Cerebellar nuclear complex (tissue), 1 donor: ENCODE results near the gene U2SURP.
"Not testable (repeated sequence)": the region's sequence is repeated elsewhere in the genome, so short reads cannot be mapped to it uniquely, and the experiment has no call there.

Experiments used
- DNase-seq, 2 experiments: peaks; one replicate each; lab custom pipeline; 2025; lab: John Stamatoyannopoulos, UW

Gene U2SURP

DNA sequence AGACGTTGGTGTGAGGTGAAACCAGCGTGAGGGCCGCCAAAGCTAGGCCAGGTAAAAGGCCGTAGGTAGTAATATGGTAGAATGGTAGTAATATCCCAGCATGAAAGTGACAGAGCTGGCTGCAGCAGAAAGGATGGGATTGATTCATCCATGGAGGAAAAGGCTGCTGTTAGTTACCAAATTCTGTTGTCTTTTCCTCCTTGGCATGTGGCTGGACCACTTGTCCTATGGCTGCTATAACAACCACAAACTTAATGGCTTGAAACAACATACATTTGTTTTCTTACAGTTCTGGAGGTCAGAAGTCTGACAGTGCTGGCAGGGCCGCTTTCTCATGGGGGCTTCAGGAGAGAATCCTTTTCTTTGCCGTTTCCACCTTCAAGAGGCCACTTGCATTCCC is 70.4 kb downstream of the U2SURP start:
- DNase-seq, result no peak

DNA sequence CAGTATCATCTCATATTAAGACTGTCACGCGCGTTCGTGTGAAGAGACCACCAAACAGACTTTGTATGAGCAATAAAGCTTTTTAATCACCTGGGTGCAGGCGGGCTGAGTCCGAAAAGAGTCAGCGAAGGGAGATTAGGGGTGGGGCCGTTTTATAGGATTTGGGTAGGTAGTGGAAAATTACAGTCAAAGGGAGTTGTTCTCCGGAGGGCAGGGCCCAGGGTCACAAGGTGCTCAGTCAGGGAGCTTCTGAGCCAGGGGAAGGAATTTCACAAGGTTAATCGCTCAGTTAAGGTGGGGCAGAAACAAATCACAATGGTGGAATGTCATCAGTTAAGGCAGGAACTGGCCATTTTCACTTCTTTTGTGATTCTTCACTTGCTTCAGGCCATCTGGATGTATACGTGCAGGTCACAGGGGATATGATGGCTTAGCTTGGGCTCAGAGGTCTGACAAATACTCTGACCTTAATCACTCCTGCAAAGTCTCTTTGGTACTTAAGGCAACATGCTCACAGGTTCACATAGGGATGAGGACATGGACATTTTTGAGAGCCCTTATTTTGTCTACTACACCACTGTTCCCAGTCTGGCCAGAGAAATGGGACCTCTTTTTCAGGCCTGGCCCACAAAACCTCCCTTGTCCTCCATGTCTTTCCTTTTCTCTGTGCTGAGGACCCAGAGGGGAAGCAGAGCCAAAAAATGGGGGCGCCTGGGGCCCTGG is 71.1 kb downstream of the U2SURP start:
- not testable (repeated sequence) for DNase-seq

DNA sequence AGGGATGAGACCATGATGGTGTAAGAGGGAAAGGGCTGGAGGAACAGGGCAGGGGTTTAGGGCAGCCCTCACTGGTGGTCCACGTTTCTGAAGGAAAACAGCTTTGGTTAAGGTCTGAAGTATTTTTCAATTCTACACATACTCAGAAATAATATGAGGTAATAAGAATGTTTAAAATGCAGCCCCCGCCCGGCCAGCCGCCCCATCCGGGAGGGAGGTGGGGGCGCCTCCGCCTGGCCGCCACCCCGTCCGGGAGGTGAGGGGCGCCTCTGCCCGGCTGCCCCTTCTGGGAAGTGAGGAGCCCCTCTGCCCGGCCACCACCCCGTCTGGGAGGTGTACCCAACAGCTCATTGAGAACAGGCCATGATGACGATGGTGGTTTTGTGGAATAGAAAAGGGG is 72.2 kb downstream of the U2SURP start:
- DNase-seq, result not testable (repeated sequence)

DNA sequence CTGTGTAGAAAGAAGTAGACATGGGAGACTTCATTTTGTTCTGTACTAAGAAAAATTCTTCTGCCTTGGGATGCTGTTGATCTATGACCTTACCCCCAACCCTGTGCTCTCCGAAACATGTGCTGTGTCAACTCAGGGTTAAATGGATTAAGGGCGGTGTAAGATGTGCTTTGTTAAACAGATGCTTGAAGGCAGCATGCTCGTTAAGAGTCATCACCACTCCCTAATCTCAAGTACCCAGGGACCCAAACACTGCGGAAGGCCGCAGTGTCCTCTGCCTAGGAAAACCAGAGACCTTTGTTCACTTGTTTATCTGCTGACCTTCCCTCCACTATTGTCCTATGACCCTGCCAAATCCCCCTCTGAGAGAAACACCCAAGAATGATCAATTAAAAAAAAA is 72.6 kb downstream of the U2SURP start:
- DNase-seq, result not testable (repeated sequence)

DNA sequence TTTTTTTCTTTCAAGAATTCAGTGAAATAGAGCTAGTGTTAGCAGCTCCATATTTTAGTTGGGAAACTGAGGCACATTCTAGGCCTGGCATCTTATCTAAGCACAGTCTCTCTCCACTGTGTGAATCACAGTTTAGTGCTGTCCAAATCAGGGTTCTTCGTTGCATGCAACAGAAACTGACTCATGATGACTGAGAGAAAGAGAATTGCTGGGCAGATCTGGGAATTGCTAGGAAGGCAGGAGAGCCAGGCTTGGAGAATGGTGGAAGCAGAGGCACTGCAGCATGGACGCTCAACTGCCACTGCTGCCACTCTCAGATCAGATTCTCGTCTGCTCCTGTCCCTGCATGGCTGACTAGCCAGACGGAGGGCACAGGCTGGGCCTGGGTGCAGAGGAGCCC is 77.5 kb downstream of the U2SURP start:
- DNase-seq, result no peak

DNA sequence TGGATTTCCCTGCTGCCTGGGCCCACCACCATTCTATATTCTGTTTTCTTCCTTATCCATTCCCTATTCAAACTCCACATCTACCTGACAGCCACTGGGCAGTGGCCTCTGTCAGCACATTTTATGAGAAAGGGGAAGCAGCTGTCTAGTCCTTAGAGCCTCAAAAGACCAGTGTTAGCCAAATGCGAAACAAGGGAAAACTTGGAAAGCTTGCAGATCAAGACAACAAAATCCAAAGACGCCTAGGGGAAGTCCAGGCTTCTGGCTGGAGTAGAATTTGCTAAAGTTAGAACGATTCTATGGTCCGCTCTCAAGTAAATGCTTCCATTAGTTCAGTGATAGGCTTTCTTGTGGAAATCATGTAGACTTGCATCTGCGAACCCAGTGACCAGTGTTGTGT is 78.8 kb downstream of the U2SURP start:
- DNase-seq, result no peak

DNA sequence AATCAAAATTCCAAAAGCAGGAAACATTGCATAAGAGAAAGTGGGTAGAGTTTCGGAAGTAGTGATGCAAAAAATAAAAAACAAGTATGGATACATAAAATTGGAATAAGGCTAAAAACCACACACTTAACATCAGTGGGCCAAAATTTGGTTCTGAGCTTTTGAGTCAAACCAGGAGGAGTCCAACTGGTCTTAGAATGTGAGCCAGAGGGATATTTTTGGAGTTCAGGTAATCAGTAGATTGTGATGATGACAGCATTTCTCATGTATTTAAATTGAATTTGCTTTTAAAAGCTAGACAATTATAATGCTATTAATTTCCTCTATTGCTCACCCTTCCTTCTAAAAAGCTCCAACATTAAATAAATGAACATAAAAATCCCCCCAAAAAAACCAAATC is 80.0 kb downstream of the U2SURP start:
- DNase-seq, result no peak

DNA sequence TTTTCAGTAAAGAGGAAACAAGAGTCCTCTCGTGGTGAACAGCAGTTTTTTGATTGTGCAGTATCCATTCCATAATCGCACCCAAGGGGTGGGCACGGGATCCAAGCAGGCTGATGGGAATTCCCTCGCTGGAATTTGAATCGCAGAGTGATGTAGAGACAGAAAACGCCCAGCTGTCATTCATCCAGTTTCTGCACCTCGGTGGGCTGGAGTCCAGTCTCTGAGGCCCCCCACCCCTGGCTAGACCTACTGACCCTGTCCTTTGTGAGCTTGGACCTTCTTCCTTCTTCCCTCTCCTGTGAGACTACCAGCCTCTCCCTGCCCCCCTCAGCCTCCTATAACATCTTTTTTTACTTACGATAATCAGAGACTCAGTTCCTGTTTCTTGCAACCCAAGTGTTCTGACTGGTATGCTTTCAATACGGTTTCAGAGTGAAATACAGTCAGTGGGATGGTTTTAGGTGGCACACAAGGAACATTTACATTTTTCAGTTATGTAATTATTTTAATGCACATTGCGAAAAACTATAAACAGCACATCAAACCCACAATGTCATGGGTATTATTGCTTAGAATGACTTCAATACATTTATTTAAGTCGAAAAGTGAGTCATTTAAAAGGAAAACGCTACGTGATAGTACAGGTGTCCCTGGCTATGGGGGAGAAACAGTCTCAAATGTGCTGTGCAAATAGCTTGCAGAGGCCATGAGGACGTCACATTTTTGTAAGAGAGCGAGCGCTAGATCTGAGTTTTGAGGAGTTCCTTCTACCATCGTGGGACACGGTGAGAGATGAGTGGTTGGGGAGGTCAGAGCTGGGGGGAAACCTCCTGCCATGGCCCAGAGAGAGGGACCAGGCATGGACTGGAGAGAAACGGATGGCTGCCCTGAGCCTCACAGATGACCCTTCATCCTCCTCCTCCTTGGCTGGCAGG is 80.7 kb downstream of the U2SURP start:
- no peak for DNase-seq

DNA sequence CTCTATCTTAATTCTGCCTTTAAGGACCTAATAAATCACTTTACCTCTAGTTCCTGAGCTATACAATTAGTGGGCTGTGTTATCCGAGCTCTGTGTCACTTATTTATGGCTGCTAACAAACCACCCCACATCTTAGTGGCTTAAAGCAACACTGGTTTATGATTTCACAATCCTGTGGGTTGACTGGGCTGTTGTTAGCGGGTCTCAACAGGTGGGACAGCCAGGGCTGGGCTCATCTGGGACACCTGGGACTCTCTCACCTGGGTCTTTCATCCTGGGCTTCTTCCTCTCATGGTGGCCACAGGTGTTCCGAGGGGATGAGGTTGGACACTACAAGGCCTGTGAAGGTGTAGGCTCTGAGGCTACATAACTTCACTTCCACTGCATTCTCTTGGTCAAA is 82.4 kb downstream of the U2SURP start:
- DNase-seq, result no peak

DNA sequence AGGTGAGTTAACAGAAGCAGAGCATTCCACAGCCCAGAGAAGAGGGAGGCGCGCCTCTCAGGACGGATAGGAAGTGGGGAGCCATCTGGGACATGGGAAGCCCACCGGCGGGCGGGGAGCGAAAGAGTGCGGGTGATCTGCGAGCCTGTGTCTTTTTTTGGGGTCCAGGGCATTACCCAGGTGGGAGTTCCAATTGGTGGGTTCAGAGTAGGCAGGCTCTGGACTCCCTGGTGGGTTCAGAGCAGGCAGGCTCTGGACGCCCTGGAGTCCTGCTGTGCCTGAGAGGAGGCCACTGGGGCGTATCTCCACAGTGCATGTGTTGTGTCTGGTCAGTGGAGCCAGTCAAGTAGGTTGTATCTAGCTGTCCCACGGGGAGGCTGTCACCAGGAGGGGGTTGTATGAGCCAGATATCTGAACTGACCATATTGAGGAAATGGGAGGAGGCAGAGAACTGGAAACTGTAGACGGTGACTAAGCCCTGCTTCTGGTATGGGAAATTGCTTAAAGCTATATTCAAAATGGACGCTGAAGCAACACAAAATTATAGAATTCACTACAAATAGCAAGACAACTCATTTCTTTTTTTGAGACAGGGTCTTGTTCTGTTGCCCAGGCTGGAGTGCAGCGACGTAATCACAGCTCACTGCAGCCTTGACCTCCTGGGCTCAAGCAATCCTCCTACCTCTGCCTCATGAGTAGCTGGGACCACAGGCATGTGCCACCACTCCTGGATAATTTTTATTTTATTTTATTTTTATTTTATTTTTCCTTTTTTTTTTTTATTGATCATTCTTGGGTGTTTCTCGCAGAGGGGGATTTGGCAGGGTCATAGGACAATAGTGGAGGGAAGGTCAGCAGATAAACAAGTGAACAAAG is 83.7 kb downstream of the U2SURP start:
- DNase-seq, result no peak

DNA sequence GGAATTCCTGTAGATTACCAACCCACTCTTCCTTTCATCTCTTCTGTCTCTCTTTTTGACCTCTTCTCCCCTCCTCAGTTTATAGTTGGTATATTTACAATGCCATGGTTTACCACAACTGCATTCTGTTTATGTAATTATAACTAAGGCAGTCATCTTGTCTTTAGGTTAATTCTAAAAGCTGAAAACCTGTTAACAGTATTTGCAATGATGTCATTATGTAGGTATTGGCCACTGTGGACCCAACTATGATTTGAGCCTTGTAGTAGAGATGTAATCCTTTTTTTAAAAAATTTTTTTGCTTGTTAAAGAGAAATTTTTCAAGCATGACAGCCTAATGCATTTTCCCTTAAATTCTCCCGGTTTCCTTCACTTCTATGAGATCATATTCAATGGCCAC is 87.5 kb downstream of the U2SURP start:
- no peak for DNase-seq

DNA sequence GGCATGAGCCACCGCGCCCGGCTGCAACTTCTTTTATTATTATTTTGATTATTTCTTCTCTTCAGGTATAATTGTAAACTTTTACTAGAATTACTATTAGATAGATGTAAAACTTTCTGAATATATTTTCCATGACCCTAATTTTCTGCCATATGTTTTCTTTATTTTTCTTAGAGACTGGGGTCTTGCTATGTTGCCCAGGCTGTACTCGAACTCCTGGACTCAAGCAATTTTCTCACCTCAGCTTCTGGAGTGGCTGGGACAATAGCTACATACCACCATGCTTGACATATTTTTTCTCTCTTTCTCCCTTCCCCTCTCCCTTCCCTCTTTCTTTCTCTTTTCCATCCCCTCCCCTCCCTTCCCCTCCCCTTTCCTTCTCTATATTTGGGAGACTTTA is 88.6 kb downstream of the U2SURP start:
- no peak for DNase-seq

DNA sequence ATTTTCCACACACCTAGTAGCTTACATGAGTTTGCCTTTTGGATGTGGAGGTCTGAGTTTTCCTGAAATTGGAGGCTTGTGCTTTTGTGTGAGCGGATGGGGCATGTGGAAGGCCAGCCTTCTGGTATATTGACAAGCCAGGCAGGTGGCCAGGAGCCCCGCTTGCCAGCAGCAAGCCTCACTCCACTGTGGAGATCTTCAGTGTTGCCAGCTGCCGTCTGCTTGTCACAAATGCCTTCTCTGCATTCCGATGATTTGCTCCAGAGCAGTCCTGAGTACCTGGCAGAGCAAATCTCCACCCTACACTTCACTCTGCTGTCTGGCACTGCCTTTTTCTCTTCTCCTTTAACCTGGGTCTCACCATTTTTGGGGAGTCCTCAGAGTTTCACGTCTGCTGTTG is 89.1 kb downstream of the U2SURP start:
- no peak for DNase-seq

DNA sequence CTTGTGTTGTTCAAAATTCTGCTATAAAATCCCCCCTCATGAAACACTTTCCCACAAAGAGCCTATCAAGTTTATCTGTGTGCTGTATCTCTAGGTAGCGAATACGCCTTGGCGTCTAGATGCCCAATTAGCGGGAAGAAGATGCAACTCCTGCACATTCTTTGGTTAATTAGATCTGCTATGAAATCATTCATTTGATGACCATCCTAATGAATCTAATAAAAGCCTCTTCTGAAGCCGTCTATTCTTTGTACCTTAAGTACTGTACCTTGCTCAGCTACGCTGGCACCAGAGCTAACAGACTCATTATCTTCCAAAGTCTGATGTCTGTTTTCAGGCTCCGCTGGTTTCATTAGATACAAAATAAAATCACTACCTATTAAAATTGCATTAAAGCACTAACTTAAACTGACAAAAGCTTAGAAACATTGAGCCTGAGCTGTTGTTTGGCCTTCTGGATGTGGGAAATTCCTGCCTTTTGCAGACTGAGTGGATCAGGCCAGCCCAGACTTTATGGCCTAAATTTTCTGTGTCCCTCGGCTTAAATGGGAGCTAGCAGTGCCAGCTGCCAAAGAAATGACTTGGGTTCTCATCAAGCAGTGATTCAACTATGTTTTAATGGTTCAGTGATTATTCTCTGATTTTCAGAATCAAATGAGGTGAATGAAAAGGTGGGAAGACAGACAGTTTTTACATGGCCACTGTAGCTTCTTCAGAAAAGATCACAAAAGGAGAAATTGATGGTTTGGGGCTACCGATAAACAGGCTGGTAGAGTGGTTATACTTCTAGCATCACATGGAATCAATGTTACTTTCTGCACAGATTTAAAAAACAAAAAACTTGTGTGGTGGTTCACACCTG is 89.8 kb downstream of the U2SURP start:
- DNase-seq, result no peak

DNA sequence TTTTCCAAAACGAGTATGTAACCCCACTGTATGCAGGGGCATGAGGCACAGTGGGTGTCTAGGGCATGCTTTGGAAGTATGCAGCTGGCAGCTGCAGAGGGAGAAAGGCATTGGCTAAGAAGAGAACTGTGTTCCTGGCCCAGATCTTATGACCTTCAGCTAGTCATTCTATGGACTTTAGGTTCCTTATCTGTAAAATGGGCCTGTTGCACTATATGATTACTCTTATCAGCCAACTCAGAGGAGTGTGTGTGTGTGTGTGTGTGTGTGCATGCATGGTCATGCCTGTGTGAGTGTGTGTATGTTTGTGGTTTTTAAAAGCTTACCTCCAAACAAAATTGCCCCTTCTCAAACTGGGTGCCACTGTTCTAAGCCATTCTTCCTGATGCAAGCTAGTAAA is 90.8 kb downstream of the U2SURP start:
- no peak for DNase-seq

DNA sequence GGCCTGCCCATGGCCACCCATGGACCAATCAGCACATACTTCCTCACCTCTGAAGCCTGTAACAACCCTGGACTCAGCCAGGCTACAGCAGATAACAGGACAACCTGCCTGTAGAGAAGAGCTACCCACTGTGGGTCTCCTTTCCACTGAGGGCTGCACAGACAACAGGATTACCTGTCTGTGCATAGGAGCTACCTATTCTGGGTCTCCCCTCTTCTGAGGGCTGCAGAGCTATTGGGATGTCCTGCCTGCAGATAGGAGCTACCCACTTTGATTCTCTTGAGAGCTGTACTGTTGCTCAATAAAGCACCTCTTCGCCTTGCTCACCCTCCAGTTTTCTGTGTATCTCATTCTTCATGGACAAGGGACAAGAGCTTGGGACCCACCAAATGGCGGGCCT is 94.4 kb downstream of the U2SURP start:
- no peak for DNase-seq

DNA sequence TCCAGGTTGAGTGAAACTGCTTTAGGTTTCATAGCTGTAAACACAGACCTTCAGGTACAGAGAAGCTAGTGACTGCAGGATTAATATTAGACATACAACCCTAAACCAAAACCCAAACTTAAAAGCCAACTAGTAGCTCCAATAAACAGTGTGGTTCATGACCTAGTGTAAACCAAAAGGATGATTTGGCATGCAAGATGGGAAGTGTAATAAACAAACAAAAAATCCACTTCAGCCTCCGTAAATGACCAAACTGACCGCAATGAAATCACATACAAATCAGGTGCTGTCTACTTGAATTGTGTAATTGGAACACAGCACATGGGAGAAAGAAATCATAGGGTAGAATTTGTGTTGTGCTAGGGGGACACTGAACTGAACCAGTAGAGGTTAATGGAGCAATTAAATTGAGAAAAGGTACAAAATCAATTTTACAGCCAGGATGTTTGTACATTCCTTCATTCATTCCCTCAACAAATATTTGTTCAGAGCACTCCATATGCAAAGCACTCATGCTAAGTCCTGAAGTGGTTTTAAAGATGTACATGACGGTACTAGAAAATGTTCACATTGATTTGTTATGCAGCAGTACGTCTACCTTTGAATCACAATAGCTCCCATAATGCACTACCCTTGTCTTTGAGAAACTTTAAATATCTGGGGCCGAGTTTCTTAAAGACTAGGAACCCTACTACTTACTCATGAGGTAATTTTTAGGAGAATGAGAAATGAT is 96.8 kb downstream of the U2SURP start:
- DNase-seq, result no peak

DNA sequence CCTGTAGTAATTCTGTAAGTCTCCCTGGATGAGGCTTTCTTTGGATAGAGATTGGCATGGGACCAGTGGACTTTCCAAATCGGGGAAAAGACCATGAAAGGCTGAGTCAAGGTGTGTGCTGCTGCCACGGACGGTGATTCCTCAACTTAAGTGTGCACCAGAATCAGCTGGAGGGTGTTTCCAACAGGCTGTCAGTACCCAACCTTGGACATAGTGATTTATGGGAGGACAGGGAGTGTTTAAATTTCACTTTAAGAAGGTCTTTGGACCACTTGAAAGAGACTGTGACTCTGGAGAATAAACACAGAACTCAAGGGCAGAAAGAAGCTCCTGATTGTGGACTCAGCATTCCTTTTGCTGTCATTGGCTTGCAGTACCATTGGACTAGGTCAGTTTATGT is 97.8 kb downstream of the U2SURP start:
- DNase-seq, result no peak

DNA sequence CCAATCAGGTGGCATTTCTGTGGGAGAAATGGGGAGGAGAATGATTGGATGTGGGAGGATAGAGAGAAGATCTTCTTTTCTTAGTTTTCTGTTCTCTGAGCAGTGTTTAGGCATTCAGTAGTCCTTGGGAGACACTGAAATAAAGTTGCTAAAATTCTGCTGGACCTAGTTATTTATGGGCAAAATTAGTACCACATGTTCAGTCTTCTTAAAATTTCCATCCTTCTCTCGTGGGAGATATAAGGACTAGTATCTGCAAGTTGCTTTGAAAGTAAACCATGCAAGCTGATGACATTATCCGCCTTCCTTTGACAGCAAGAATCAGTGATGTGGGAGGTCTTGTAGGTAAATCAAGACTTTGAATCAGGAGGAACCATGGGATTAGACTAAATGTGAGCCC is 98.3 kb downstream of the U2SURP start:
- DNase-seq, result no peak

DNA sequence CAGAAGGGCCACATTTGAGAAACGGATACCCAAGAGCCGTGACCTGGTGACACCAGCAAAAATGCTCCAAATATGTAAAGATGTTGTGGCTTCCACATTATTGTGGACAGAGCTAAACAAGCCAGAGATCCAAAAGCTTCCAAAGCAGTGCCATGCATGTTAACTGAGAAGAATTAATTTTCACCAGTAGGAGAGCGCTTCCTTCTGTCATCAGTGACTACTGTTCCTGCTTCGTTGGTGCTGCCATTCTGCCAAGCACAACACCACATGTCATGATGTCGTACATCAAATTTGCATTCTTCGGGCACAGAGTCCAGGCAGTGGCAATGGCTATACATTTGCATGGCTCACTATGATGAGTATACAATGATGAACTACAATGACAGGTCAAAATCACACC is 99.1 kb downstream of the U2SURP start:
- DNase-seq, result no peak
